Duodenal mucosa (tissue), 2 donors: ENCODE results near the gene RAPGEF5.

Experiments used
- H3K27ac ChIP-seq: one replicate; pipeline ENCODE4 v1.7.0; 2013; ENCODE audit warnings: low read depth, low read length
- H3K27me3 ChIP-seq, 2 donors: one replicate each; pipeline ENCODE4 v1.7.0; 2013; ENCODE audit warnings: low read length in 2 of 2, control low read depth in 1 of 2; ENCODE audit not compliant: insufficient read depth in 2 of 2, control insufficient read depth in 1 of 2
- H3K36me3 ChIP-seq, 2 donors: one replicate each; pipeline ENCODE4 v1.7.0; 2013; ENCODE audit warnings: low read length in 2 of 2, control low read depth in 1 of 2; ENCODE audit not compliant: insufficient read depth in 2 of 2, control insufficient read depth in 1 of 2
- H3K4me1 ChIP-seq, 2 donors: one replicate each; pipeline ENCODE4 v1.7.0; 2013; ENCODE audit warnings: low read length in 2 of 2, control low read depth in 1 of 2; ENCODE audit not compliant: insufficient read depth in 2 of 2, control insufficient read depth in 1 of 2
- H3K4me3 ChIP-seq, 2 donors: one replicate each; pipeline ENCODE4 v1.7.0; 2013; ENCODE audit warnings: low read length in 2 of 2, low read depth in 1 of 2
- H3K9ac ChIP-seq, 2 donors: one replicate each; pipeline ENCODE4 v1.7.0; 2013; ENCODE audit warnings: low read length in 2 of 2, low read depth in 1 of 2
- H3K9me3 ChIP-seq, 2 donors: one replicate each; pipeline ENCODE4 v1.7.0; 2013; ENCODE audit warnings: low read length in 2 of 2, control low read depth in 1 of 2; ENCODE audit not compliant: control insufficient read depth in 1 of 2

The RAPGEF5 gene

DNA sequence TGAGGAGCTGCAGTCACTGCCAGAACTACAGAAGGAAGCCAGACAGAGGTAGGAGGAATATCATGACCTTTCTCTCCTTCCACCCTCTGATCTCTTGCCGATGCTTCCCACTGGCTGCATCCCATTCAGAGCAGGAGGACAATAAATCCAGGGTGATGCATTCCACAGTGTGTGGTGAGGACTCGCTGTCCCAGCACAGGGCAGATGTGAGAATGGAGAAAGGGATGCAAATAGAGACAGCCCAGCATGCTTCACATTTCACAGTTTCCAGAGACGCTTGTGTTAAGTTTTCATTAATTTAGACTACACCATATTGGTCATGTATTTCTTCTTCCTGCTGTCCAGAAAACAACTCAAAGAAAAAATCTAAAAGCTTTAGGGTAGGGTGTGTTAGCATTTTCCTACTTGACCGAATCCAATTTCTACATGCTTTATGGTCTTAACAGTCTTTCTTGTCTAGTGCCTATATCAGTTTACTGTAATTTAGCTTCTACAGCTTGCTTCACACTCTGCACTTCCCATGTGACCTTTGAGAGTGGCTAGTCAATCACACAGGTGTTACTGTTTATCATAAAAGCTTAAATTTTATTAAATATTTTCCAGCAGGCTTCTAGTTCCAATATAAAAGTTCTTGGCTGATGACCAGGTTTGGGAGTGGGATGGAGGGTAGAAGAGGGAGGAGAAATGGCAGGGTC, 155.6 kb downstream of the RAPGEF5 start:
- Histone ChIP-seq H3K9ac (no peak overlapping the region), H3K27ac (no peak overlapping the region), H3K4me3 (no peak overlapping the region), H3K9me3 (no peaks in the 10 kb centered on the region), H3K4me1 (no peaks in the 10 kb centered on the region), H3K36me3 (peaks cover 0 to 13% of the 10 kb centered on the region in 2 donors), H3K27me3 (no peaks in the 10 kb centered on the region)

DNA sequence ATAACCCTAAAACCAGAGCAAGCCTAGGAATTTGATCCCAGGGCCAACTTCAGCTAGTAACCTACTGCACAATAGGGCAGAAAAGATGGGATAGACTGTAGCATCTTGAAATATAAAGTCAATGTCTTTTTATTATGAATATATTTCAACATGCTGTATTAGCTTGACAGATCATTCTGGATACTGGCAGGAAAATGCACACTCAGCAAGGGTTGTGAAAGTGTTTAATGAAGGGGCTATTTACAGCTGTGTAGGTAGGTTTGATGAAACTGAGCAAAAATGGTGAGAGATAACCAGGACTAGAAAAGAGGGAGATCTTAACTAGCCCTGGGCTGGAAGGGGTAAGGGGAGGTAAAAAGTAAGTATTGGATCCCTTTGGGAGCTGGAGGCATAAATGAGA, 156.2 kb downstream of the RAPGEF5 start:
- H3K27me3 ChIP-seq = no peaks in the 10 kb centered on the region
- H3K9me3 ChIP-seq = no peaks in the 10 kb centered on the region
- H3K36me3 ChIP-seq = peaks cover 0 to 13% of the 10 kb centered on the region in 2 donors
- no peak overlapping the region for H3K27ac ChIP-seq
- H3K9ac ChIP-seq = no peak overlapping the region
- H3K4me3 ChIP-seq = no peak overlapping the region
- H3K4me1 ChIP-seq = no peaks in the 10 kb centered on the region

DNA sequence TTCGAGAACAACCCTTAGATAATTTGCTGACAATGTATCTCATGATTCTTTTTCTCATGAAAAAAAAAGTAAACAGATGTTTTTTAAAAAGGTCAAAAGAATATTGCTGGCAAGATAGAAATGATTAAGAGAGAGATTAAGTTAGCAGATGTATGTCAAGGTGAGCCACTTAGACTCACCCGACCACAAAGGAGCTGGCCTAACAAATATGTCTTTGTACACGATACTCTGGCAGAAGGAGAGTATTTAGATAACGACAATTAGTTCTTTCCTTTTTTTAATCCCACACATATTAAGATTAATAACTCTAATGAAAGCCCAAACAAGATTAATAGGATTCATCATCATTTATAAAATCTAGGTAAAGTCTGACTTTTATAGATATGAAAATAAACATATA, 156.7 kb downstream of the RAPGEF5 start:
- Histone ChIP-seq H3K4me1 (no peaks in the 10 kb centered on the region), H3K9me3 (no peaks in the 10 kb centered on the region), H3K4me3 (no peak overlapping the region), H3K36me3 (peaks cover 0 to 13% of the 10 kb centered on the region in 2 donors), H3K27ac (no peak overlapping the region), H3K27me3 (no peaks in the 10 kb centered on the region), H3K9ac (no peak overlapping the region)

DNA sequence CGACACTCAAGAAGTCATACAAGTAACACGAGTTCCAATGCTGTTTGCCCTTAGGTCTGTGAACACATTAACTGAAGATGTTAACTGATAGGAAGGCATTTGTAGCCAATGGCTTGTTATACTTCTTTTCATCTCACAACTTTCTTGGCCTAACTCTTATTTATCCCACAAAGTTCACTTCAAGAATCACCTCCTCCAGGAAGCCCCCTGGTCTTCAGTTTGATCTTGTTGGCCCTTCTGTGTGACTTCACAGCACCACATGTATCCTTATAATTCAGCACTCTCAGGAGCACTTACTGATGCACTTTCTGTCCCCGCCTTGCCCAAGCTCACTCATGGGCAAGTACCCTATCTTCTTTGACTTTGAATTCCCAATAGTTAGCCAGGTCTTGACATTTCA, 159.6 kb downstream of the RAPGEF5 start:
- peaks cover 3 to 20% of the 10 kb centered on the region in 2 donors for H3K36me3 ChIP-seq
- no peaks in the 10 kb centered on the region for H3K9me3 ChIP-seq
- H3K27me3 ChIP-seq = no peaks in the 10 kb centered on the region
- no peak overlapping the region for H3K27ac ChIP-seq
- H3K9ac ChIP-seq = no peak overlapping the region
- no peak overlapping the region for H3K4me3 ChIP-seq
- no peaks in the 10 kb centered on the region for H3K4me1 ChIP-seq

DNA sequence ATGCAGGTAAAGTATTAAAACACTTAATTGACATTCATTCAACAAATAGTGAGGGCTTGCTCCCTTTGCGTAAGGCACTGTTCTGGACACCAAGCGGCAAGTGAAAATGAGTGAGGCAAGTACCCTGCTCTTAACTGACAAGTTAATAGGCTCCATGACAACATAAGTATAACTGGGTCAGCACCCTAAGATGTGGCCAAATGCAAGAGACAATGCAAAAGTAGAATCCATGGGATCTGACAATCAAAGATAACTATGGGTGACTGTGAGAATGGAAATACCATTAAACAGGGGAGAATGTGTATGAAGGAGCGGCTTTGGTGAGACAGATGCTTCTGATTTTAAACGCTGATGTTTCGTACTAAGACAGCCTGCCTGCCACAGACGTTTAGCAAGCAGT, 160.5 kb downstream of the RAPGEF5 start:
- Histone ChIP-seq H3K9ac (no peak overlapping the region), H3K4me3 (no peak overlapping the region), H3K27me3 (no peaks in the 10 kb centered on the region), H3K27ac (no peak overlapping the region), H3K4me1 (no peaks in the 10 kb centered on the region), H3K9me3 (no peaks in the 10 kb centered on the region), H3K36me3 (peaks cover 6 to 19% of the 10 kb centered on the region in 2 donors)

DNA sequence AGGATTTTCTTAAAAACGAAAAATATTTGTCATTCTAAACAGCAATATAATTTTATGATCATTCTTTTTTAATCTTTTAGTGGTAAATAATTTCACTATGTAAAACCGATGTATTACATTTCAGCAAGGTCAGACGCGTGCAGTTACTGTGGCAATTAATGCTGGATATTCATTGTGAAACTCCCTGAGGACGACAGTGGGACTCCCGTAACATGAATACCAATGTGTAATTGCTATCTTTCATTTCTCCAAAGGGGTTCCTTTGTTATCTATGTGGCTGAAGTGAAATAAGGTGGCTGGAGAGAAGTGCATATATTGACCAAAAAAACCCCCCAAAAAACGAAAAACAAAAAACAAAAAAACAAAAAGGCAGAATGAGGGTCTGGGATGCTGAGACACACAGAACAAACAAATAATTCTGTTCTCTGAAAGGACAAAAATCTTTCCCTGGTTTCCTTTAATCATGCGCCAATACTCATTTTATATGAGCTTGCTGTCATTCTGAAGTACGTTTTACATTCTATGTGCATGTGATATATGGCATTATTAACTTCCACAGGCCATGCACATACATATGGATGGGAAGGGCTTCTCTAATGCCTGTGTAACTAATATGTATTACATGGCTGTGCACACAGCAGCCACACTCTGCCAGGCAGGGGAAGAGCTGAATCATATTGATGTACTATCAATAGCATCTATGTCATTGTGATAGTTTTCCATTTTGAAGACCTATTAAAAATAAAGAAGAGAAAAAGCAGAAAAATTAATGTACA, 161.4 kb downstream of the RAPGEF5 start:
- no peak overlapping the region for H3K27ac ChIP-seq
- no peaks in the 10 kb centered on the region for H3K27me3 ChIP-seq
- no peaks in the 10 kb centered on the region for H3K4me1 ChIP-seq
- H3K9me3 ChIP-seq = no peaks in the 10 kb centered on the region
- H3K4me3 ChIP-seq = no peak overlapping the region
- no peak overlapping the region for H3K9ac ChIP-seq
- H3K36me3 ChIP-seq = peaks cover 9 to 21% of the 10 kb centered on the region in 2 donors

DNA sequence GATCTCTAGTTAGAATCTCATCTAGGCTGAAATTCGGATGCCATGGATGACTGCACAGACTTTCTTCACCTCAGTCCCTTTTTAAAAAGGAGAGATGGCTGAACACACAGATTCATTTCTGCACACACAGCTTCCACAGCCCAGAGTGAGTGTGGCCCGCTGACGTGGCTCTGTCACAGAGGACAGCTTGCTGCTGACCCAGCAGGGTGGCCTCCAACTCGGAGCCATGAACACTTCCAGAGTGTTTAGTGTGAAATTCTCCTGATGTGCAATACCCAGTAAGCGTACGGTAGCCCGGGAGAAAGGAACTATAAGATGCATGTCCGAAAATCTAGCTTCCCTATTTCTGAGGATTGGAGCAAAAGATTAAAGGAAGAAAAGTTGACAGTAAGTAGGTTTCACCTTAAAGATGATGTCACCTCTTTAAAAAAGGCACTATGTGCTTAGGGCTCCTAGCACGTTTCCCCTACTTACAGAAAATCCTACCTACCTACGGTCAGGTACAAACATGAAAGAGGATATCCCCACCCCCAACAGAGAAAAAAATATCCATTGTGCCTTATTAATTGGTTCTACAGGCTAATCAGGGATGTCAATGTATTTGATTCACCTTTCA, 162.2 kb downstream of the RAPGEF5 start:
- no peak overlapping the region for H3K4me3 ChIP-seq
- no peak overlapping the region for H3K27ac ChIP-seq
- H3K9ac ChIP-seq = no peak overlapping the region
- H3K4me1 ChIP-seq = no peaks in the 10 kb centered on the region
- H3K9me3 ChIP-seq = no peaks in the 10 kb centered on the region
- peaks cover 9 to 23% of the 10 kb centered on the region in 2 donors for H3K36me3 ChIP-seq
- no peaks in the 10 kb centered on the region for H3K27me3 ChIP-seq

DNA sequence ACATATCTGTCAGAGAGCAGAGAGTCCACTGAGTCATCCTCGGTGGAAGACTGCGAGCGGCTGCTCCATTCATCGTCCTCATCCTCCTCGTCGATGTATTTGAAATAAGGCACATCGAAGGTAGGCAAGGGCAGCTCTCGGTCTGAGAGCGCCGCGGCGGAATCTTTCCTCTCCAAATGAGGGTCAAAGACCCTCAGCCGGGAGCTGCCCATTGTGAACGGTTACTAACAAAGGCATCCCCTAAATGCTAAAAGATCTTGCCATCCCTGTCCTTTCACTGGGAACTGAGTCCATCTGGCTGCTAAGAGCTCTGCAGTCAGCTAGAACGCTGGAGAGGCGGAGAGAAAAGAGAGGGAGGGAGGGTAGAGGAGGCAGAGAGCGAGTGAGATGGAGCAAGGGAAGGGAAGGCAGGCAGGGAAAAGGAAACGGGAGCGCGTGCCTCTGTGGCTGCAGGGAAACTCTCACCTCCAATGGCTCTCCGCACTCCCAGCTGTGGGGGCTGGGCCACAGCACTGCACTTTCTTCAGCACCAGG, 163.4 kb downstream of the RAPGEF5 start:
- Histone ChIP-seq H3K27ac (no peak overlapping the region), H3K9me3 (no peaks in the 10 kb centered on the region), H3K27me3 (no peaks in the 10 kb centered on the region), H3K9ac (no peak overlapping the region), H3K4me3 (no peak overlapping the region), H3K36me3 (peaks cover 9 to 23% of the 10 kb centered on the region in 2 donors), H3K4me1 (no peaks in the 10 kb centered on the region)

DNA sequence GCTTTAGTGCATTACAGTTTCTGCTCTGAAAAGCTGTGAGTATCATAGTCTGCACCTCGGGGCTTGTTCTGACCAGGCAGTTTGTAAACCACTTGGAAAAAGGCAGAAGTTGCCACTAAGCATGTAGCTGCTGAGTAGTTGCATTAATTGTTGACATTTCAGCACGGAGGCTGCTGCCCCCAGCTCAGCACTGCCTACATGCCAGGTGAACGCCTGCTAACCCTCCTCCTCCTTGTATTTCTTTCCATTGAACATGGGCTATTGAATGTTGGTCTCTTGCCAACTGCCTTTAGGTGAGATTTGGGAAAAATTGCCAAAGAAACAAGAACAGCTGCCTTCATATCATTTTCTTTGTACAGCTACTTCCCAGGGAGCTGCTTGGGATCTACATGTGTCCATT, 164.2 kb downstream of the RAPGEF5 start:
- H3K4me3 ChIP-seq = no peak overlapping the region
- H3K27ac ChIP-seq = no peak overlapping the region
- H3K4me1 ChIP-seq = no peaks in the 10 kb centered on the region
- no peak overlapping the region for H3K9ac ChIP-seq
- H3K36me3 ChIP-seq = peaks cover 9 to 23% of the 10 kb centered on the region in 2 donors
- H3K9me3 ChIP-seq = no peaks in the 10 kb centered on the region
- H3K27me3 ChIP-seq = no peaks in the 10 kb centered on the region

DNA sequence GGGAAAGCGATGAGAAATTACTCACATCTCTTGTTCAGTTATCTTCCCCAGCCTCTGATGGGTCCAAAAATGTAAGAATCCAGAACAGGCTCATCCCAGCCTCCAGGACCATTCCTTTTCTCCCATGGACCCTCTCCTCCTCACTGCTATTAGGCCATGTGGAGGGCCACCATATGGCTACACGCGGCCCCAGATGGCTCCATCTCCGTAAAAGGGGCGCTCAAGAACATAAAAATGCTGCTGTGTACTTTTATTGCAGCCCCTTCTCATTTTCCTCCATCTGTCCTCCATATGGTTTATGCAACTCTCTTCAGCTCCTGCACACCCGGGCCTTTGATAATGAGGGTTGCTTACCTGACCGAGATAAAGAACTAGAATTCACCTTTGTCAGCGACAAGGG, 166.2 kb downstream of the RAPGEF5 start:
- H3K27ac ChIP-seq = no peak overlapping the region
- H3K36me3 ChIP-seq = peaks cover 12 to 30% of the 10 kb centered on the region in 2 donors
- no peaks in the 10 kb centered on the region for H3K9me3 ChIP-seq
- H3K27me3 ChIP-seq = no peaks in the 10 kb centered on the region
- H3K4me3 ChIP-seq = no peak overlapping the region
- no peaks in the 10 kb centered on the region for H3K4me1 ChIP-seq
- no peak overlapping the region for H3K9ac ChIP-seq
